ENCODE measurements around the gene ISG20L2. TPM values are rescaled to one million over a fixed set of nuclear protein-coding genes. Genes with fewer than 3 reads are reported as not detected.

The ISG20L2 gene
- total RNA-seq, 2 donors from 2014 or later: 19.4 to 34.4 TPM

DNA sequence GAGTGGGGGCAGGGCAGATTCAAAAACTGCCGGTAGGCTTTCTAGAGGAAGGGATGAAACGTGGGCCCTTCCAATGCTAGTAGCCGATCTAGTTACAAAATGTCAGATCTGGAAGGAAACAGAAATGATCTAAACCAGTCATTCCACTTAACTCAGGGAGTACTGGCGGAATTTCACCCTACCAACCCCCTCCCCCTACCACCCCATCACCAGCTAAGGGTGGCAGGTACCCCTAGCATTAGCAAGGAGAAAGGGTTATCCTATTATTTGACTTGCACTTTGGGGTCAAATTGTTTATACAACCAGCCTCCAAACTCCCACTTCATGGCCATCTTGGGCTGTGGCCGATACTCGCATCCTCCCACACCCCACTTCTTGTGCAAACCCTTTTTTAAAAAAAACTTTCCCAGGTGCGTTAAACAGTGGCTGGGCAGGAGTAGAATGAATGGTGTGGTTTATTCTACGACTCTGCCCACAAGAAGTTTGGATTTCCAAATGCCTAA, 13.0 kb upstream of the ISG20L2 start:
- H3K27me3 ChIP-seq (replicated peaks; ENCODE audit: insufficient read depth): no peaks in the 10 kb centered on the region
- DNase-seq (ENCODE audit: low spot score): no peak
- H3K9me3 ChIP-seq: no peaks in the 10 kb centered on the region
- H3K36me3 ChIP-seq: peaks cover 4 to 20% of the 10 kb centered on the region in 2 donors
- H3K4me3 ChIP-seq: peak overlapping the region in 1 of 2 donors; percentile 47
- 49% methylated on average over 8 of the region's 8 CpGs for WGBS
- intact Hi-C loops (cut with DNase I): no loop called here
- peak overlapping the region; percentile 76 to 81 for H3K27ac ChIP-seq
- peaks cover 8% of the 10 kb centered on the region for H3K4me1 ChIP-seq (replicated peaks)
- TF ChIP-seq POLR2AphosphoS5 (IDR thresholded peaks at IDR 0.05): no peak
- no peak for TF ChIP-seq CTCF (IDR thresholded peaks at IDR 0.05)
- no peak for TF ChIP-seq POLR2A (IDR thresholded peaks at IDR 0.05)

GRCh38 chr1:156740741-156741480, 12.3 kb upstream of the ISG20L2 start, which contains the start of gene MRPL24:
TSS of gene MRPL24 (minus strand) at chr1:156741088. CDS start at chr1:156738704, 2,384 bp downstream.
- peak within 1 kb of the TSS; percentile 76 to 81 for H3K27ac ChIP-seq
- peak within 1 kb of the TSS; percentile 44 to 47 for H3K4me3 ChIP-seq
- peak; percentile 99 for DNase-seq (ENCODE audit: low spot score)
- WGBS: under 1% methylated on average over 38 of the region's 38 CpGs
- TF ChIP-seq CTCF (IDR thresholded peaks at IDR 0.05) (no peak), POLR2AphosphoS5 (IDR thresholded peaks at IDR 0.05) (peak; percentile 100)
- peaks cover 4 to 20% of the 10 kb centered on the region in 2 donors for H3K36me3 ChIP-seq
- H3K4me1 ChIP-seq (replicated peaks): peaks cover 4% of the 10 kb centered on the region
- H3K9me3 ChIP-seq: no peaks in the 10 kb centered on the region
- intact Hi-C loops (cut with DNase I): no loop called here
- H3K27me3 ChIP-seq (replicated peaks; ENCODE audit: insufficient read depth): no peaks in the 10 kb centered on the region

DNA sequence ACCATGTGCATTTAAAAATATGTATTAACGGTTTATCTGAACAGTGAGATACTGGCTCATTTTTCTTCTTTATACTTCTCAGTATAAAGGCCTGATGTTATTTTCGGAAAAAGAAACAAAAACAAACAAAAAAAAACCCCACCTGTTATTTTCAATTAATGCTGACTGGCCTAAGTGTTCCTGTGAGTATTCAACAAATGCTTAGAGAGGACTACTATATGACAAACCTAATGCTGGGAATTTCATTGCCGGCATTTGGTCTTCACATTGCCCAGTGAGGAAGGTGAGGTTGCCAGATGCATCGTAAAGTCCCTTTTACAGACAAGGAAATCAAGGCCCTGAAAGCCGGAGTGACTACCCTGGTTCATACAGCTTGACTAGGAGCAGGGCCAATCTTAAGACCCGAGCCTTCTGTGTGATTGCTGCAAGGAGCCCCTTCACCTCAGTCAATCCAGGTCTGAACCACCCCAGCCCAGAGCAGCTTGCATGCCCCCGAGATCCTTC, 11.7 kb upstream of the ISG20L2 start:
- no peaks in the 10 kb centered on the region for H3K4me1 ChIP-seq (replicated peaks)
- H3K27ac ChIP-seq: peak overlapping the region; percentile 44 to 81
- peaks cover 4 to 20% of the 10 kb centered on the region in 2 donors for H3K36me3 ChIP-seq
- 17% methylated on average over 7 of the region's 7 CpGs for whole genome bisulfite sequencing
- peak overlapping the region; percentile 44 to 47 for H3K4me3 ChIP-seq
- no peaks in the 10 kb centered on the region for H3K9me3 ChIP-seq
- intact Hi-C loops (cut with DNase I): no loop called here
- DNase-seq (ENCODE audit: low spot score): no peak
- no peak for TF ChIP-seq POLR2A (IDR thresholded peaks at IDR 0.05)
- TF ChIP-seq CTCF (IDR thresholded peaks at IDR 0.05): no peak
- no peak for TF ChIP-seq POLR2AphosphoS5 (IDR thresholded peaks at IDR 0.05)
- no peaks in the 10 kb centered on the region for H3K27me3 ChIP-seq (replicated peaks; ENCODE audit: insufficient read depth)

- WGBS: 77% methylated on average over 2 of the region's 2 CpGs
- TF ChIP-seq POLR2AphosphoS5 (IDR thresholded peaks at IDR 0.05) (no peak), POLR2A (IDR thresholded peaks at IDR 0.05) (no peak), CTCF (IDR thresholded peaks at IDR 0.05) (no peak)
- no peak overlapping the region for H3K27ac ChIP-seq
Observed at GRCh38 chr1:156738916-156739315, 10.3 kb upstream of the ISG20L2 start.

More at GRCh38 chr1:156738916-156739315, 10.3 kb upstream of the ISG20L2 start:
- no peak for DNase-seq (ENCODE audit: low spot score)
- Histone ChIP-seq H3K9me3 (no peaks in the 10 kb centered on the region), H3K27me3 (replicated peaks; ENCODE audit: insufficient read depth) (no peaks in the 10 kb centered on the region), H3K4me3 (no peak overlapping the region), H3K36me3 (peaks cover 4 to 10% of the 10 kb centered on the region in 2 donors), H3K4me1 (replicated peaks) (no peaks in the 10 kb centered on the region)
- intact Hi-C loops (cut with DNase I): no loop called here

Data from prostate gland (tissue), 2 donors.